Lung (tissue), 10 donors: ENCODE measurements around the gene NUDT4B. TPM values are rescaled to one million over a fixed set of nuclear protein-coding genes. Genes with fewer than 3 reads are reported as not detected.
"Not testable (repeated sequence)": the region's sequence is repeated elsewhere in the genome, so short reads cannot be mapped to it uniquely, and the experiment has no call there.

Source experiments
- ATAC-seq: fragments of 200-7000 bp; cut with Tn5 transposase; one replicate; pipeline ENCODE4 v1.9.1; 2020; ENCODE audit warnings: moderate number of reproducible peaks; ENCODE audit not compliant: insufficient read depth, low FRiP score
- DNase-seq, 3 donors: peaks; one replicate each; pipeline ENCODE4 v3.0.0-alpha.2; 2013 to 2017
- H3K27ac ChIP-seq, 2 donors: one replicate each; pipeline ENCODE4 v1.5.1; 2013; ENCODE audit warnings: mild to moderate bottlenecking in 2 of 2, moderate library complexity in 2 of 2, control low read depth in 1 of 2, inconsistent platforms in 1 of 2, low read depth in 1 of 2, low read length in 1 of 2
- H3K27me3 ChIP-seq, 3 donors: one replicate each; pipeline ENCODE4 v1.5.1; 2013; ENCODE audit warnings: low read length in 2 of 3; ENCODE audit not compliant: control insufficient read depth in 3 of 3, insufficient read depth in 3 of 3
- H3K36me3 ChIP-seq, 4 donors: one replicate each; pipeline ENCODE4 v1.5.1; 2013; ENCODE audit warnings: low read length in 4 of 4, mild to moderate bottlenecking in 1 of 4, moderate library complexity in 1 of 4; ENCODE audit not compliant: control insufficient read depth in 4 of 4, insufficient read depth in 4 of 4
- H3K4me1 ChIP-seq, 5 donors: one replicate each; pipeline ENCODE4 v1.5.1; 2013; ENCODE audit warnings: low read length in 5 of 5, mild to moderate bottlenecking in 2 of 5, moderate library complexity in 1 of 5; ENCODE audit not compliant: control insufficient read depth in 5 of 5, insufficient read depth in 5 of 5
- H3K4me3 ChIP-seq: one replicate; pipeline ENCODE4 v1.5.1; 2013; ENCODE audit warnings: mild to moderate bottlenecking, control low read depth, moderate library complexity
- H3K9ac ChIP-seq, 2 donors: one replicate each; pipeline ENCODE4 v1.5.1; 2013; ENCODE audit warnings: low read length in 2 of 2, control low read depth in 1 of 2; ENCODE audit not compliant: insufficient read depth in 1 of 2
- H3K9me3 ChIP-seq, 4 donors: one replicate each; pipeline ENCODE4 v1.5.1; 2013; ENCODE audit warnings: low read length in 3 of 4, mild to moderate bottlenecking in 1 of 4, moderate library complexity in 1 of 4; ENCODE audit not compliant: control insufficient read depth in 4 of 4, insufficient read depth in 3 of 4
- WGBS, 2 donors: extraction: QIAGEN DNeasy Blood & Tissue Kit; methylation state at CpG; one replicate each; pipeline ENCODE4 v1.1.7; 2013; 5-methylcytosine and 5-hydroxymethylcytosine counted together
- polyA plus RNA-seq, 2 donors: library from polyadenylated mRNA; stranded (reverse); fragments of 200-250 nt; gene quantifications; one replicate each; pipeline ENCODE4 v1.2.1, GENCODE V29; 2013
- total RNA-seq, 2 donors: library from RNA; depleted of rRNA in 1 of 2; stranded (reverse); fragments of >200 nt in 1 of 2; gene quantifications; one replicate each; pipeline ENCODE4 v1.2.1, GENCODE V29; 2014 to 2021
- donor health status: Bipolar disorder and iron deficiency.
- donor health status: healthy.
- donor health status: DM: yes; HTN: yes; CAD: no.

NUDT4B gene
- total and polyA plus RNA-seq, 4 donors = 0.26 to 11.7 (median 3.5) TPM

- not testable (repeated sequence) for H3K9ac ChIP-seq, H3K4me1 ChIP-seq, H3K27me3 ChIP-seq, H3K27ac ChIP-seq, H3K36me3 ChIP-seq, DNase-seq, H3K9me3 ChIP-seq, H3K4me3 ChIP-seq
- 11 to 29% methylated on average over 1 of the region's 1 CpG for WGBS, 2 donors
- peak; percentile 27 for ATAC-seq
Observed at GRCh38 chr1:148712353-148712752, 36.2 kb upstream of the NUDT4B start.

- no CpG with 5 or more reads among the region's 3 CpGs for WGBS, 2 donors
- not testable (repeated sequence) for H3K9ac ChIP-seq, ATAC-seq, H3K36me3 ChIP-seq, DNase-seq, H3K4me1 ChIP-seq, H3K27ac ChIP-seq, H3K4me3 ChIP-seq, H3K9me3 ChIP-seq, H3K27me3 ChIP-seq
Observed at GRCh38 chr1:148715518-148715917, 33.1 kb upstream of the NUDT4B start.

- DNase-seq, H3K4me3 ChIP-seq, ATAC-seq, H3K36me3 ChIP-seq, H3K9me3 ChIP-seq, H3K27ac ChIP-seq, H3K9ac ChIP-seq, H3K27me3 ChIP-seq, H3K4me1 ChIP-seq: not testable (repeated sequence)
- no CpG with 5 or more reads among the region's 1 CpG for WGBS, 2 donors
Observed at GRCh38 chr1:148716966-148717520, 31.5 kb upstream of the NUDT4B start.

- not testable (repeated sequence) for H3K27me3 ChIP-seq, H3K27ac ChIP-seq, H3K4me1 ChIP-seq, H3K9me3 ChIP-seq, ATAC-seq, H3K4me3 ChIP-seq, DNase-seq, H3K9ac ChIP-seq, H3K36me3 ChIP-seq
- no CpG with 5 or more reads among the region's 9 CpGs for WGBS, 2 donors
Observed at GRCh38 chr1:148720918-148721317, 27.7 kb upstream of the NUDT4B start.

GRCh38 chr1:148722758-148723157 lies 25.8 kb upstream of the NUDT4B start:
- H3K36me3 ChIP-seq, H3K4me1 ChIP-seq, H3K27me3 ChIP-seq, H3K4me3 ChIP-seq, H3K27ac ChIP-seq, H3K9me3 ChIP-seq, ATAC-seq, H3K9ac ChIP-seq, DNase-seq: not testable (repeated sequence)
- WGBS, 2 donors = no CpG with 5 or more reads among the region's 2 CpGs

GRCh38 chr1:148723515-148723914 lies 25.1 kb upstream of the NUDT4B start:
- no CpG with 5 or more reads among the region's 3 CpGs for WGBS, 2 donors
- not testable (repeated sequence) for H3K9ac ChIP-seq, H3K9me3 ChIP-seq, H3K4me1 ChIP-seq, H3K27me3 ChIP-seq, DNase-seq, H3K27ac ChIP-seq, ATAC-seq, H3K36me3 ChIP-seq, H3K4me3 ChIP-seq

GRCh38 chr1:148724872-148725271 lies 23.7 kb upstream of the NUDT4B start:
- ATAC-seq, DNase-seq: not testable (repeated sequence)
- no CpG with 5 or more reads among the region's 3 CpGs for WGBS, 2 donors

GRCh38 chr1:148727862-148728261 lies 20.7 kb upstream of the NUDT4B start:
- not testable (repeated sequence) for H3K36me3 ChIP-seq, H3K9ac ChIP-seq, ATAC-seq, DNase-seq, H3K27ac ChIP-seq, H3K4me3 ChIP-seq, H3K4me1 ChIP-seq, H3K9me3 ChIP-seq, H3K27me3 ChIP-seq
- WGBS, 2 donors = no CpG with 5 or more reads among the region's 2 CpGs

More at GRCh38 chr1:148724872-148725271, 23.7 kb upstream of the NUDT4B start:
- not testable (repeated sequence) for H3K9ac ChIP-seq, H3K27ac ChIP-seq, H3K27me3 ChIP-seq, H3K9me3 ChIP-seq, H3K4me3 ChIP-seq, H3K4me1 ChIP-seq, H3K36me3 ChIP-seq
